ENCODE data around the gene TRIML1.
"Not testable (repeated sequence)": the region's sequence is repeated elsewhere in the genome, so short reads cannot be mapped to it uniquely, and the experiment has no call there.

The TRIML1 gene

DNA sequence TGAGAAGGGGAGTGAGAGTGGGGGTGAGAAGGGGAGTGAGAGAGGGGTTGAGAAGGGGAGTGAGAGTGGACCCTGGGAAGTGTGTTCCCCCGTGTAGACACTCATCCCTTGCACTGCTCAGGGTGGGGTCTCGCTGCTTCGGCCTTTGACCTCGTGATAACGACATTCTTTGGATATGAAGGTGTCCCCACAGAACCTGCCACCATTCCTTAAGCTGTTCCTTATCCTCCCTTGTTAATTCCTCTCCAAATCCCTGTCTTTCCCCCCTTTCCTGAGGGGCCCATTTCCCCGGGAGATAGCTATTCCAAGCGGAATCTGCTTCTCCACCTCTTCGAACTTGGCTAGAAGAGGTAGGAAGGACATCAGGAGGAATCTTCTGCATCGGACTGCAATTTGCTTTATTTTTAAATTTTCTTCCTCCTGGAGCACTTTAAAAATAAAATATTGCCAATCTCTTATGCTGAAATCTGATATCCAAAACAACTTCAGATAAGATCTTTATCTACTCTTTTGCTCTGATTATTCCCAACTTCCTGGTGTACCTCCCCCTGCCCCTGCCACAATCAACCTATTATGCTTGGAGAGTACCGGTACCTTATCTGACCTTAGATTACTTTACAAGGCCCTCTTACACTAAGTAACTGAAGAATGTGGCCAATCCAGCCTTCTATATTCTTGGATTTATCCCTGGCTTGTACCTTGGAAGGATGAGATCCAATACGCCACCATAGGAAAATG is 15.6 kb downstream of the TRIML1 start:
- DNase-seq (ENCODE audit: low read depth, low spot score): no peak

DNA sequence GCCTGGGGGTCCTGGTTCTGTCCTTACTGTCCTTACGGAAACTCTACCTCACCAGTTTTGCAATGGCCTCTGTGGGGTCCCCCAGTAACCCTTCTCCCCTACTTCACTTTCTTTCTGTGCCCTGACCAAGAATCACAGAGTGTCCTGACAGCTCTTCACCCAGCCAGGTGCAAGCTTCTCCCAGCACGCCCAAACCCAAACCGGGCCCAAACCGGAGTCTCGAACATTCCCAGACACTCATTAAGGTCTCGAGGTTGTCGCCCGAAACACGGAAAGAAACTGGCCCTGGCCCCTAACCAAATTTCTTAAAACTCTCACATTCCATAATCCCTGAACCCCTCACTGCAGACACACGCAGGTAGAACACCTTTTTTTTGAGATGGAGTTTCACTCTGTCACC is 19.1 kb downstream of the TRIML1 start:
- no peak for DNase-seq (ENCODE audit: low read depth, low spot score)

DNA sequence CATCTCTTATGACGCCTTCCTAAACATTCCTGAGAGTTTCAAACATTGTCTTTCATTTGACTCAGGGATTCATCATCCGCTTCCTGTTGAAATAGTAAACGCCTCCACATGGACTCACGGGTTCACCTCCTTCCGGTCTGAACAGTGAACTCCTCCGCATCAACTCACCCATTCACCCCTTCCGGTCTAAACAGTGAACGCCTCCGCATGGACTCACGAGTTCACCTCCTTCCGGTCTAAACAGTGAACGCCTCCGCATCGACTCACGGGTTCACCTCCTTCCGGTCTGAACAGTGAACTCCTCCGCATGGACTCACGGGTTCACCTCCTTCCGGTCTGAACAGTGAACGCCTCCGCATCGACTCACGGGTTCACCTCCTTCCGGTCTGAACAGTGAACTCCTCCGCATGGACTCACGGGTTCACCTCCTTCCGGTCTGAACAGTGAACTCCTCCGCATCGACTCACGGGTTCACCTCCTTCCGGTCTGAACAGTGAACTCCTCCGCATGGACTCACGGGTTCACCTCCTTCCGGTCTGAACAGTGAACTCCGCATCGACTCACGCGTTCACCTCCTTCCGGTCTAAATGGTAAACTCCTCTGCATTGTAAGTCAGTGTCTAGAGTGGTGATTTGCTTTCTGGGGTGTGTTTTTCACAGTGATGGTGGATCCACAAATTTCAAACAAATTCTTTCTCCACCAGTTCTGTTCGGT is 20.4 kb downstream of the TRIML1 start:
- not testable (repeated sequence) for DNase-seq (ENCODE audit: low read depth, low spot score)

DNA sequence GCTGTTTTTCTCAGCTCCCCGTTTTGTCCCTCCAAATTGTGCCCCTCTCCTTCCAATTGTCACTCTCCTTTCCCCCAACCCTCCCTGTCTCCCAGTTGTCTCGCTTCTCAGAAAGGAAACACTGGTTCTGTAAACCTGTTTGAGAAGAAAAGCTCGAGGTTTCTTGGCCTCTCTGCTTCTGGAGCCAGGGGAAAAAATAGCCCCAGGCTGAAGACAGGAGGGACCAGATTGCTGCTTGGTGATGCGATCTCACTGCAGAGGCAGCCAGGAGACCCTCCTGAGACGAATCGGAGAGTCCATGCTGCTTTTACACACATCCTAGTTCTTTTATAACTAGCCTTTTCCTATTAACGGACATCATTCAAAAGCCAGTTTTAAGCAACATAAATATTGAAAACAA is 21.2 kb downstream of the TRIML1 start:
- DNase-seq (ENCODE audit: low read depth, low spot score): no peak

DNA sequence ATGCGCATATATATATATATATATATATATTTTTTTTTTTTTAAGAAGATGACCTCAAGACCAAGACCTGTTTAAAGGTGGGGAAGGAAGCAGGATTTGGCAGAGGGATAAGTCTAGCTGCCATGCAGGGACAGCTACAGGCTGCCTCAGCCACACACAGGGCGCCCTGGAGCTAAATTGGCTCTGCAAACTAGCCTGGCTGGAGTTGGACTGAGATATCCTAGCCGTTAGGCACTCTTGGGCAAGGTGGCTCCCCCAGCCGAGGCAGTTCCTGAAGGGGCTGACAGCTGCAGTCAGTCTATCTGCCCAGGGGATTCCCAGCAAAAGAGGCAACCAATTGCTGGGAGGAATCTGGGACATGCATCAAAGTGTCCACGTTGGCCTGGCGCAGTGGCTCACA is 21.9 kb downstream of the TRIML1 start:
- no peak for DNase-seq (ENCODE audit: low read depth, low spot score)

DNA sequence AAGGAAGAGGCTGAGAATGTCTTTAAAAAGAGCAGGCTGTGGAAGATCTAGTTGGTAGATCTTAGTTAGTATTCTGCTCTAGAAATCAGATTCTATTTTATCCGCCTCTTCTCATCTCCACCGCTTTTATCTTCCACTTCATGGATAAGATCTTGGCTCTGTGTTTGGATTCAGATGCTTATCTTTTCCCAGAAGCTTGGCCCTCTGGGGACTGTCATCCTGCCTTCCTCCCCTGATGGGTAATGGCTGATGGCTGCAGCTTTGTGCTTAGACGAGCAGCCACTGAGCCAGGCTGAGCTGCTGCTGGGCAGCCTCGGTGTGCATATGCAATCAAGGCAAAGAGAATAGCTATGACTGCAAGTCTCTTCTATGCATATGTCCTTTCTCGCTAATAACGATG is 23.5 kb downstream of the TRIML1 start:
- DNase-seq (ENCODE audit: low read depth, low spot score): no peak

DNA sequence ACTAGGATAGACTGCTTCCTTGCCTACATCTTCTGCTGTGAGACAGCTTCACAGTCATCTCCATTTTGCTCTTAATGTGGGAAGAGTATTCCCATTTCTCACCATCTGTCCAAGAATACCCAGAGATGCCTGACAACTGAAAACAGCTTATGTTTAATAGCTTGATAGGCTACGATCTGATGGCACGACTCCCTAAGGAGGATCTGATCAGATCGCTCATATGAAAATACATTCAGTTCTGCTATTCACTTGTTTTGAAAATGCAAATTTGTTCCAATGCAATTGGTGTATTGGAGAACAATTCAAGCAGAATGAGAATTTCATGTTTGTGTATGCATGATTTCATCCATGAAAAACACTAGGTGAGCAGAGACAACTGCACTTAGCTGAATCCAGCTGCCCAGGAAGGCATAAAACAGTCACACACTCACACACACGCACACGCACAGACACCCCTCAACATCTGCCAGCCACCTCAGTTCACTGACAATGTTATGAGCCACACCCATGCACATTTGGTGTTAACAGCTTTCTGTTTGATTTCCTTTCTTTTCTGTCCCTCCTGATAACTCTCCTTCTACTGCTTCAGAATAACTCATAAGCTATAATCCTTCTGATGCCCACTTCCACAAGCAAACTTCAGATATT is 29.6 kb downstream of the TRIML1 start:
- no peak for DNase-seq (ENCODE audit: low read depth, low spot score)

DNA sequence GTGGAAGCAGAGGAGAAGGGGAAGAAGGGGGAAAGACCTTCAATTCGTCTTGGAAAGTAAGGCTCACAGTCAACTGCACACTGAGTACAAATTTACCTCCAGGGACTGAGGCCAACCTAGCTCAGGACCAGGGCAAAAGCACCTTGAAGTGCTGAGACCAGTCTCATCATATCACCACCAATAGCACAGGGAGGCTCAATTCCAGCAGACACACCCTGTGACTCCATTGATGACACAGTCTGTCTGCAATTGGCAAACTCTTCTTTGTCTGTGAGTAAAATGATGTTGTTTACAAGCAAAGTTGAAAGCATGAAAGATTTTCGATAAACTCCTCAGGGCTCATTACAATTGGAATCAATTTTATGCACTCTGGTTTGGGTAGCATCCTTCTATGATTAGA is 32.3 kb downstream of the TRIML1 start:
- DNase-seq (ENCODE audit: low read depth, low spot score): no peak

DNA sequence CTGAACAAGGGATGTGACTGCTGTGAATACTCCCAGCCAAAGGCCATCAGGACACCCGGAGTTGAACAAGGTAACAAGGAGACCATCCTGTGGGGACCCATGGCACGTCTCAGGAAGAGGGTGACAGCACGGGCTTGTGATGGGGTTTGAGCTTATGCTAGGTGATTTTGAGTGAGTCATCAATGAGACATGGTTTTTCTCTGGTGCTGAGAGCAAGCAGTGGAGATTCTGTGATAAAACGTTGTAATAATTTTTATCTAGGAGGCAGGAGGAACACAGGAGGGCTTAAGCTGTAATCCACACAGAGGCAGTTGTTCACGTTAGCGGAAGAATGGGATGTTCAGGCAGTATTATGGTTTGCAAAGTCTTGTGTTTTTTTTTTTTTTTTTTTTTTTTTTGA is 36.0 kb downstream of the TRIML1 start:
- no peak for DNase-seq (ENCODE audit: low read depth, low spot score)

DNA sequence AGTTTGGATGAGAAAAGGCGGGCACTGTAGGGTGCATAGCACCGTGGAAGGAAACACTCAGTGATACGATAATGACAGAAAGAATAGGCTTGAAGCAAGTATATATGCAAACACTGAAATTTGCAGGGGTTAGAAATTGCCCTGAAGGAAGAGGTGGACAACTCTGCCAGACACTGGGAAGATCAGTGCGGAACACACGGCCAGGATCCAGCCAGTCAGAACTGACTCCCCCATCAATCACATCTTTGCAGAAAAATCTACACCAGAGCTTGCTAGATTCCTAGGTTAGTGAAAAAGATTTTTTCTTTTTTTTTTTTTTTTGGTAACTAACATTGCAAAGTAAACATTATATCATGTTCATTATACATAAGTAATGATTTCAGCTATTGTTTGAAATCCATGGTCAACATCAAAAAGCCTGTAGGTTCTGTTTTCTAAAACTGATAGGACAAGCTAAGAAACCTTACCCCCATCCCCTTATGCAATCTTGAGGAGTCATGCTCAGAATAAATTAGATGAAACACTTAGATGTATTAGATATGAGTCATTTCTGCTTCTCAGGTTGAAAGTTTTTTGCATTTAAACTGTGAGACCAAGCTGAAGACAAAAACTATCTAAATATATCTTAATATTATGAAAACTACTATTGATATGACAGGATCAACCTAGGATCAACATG is 38.9 kb downstream of the TRIML1 start:
- no peak for DNase-seq (ENCODE audit: low read depth, low spot score)

DNA sequence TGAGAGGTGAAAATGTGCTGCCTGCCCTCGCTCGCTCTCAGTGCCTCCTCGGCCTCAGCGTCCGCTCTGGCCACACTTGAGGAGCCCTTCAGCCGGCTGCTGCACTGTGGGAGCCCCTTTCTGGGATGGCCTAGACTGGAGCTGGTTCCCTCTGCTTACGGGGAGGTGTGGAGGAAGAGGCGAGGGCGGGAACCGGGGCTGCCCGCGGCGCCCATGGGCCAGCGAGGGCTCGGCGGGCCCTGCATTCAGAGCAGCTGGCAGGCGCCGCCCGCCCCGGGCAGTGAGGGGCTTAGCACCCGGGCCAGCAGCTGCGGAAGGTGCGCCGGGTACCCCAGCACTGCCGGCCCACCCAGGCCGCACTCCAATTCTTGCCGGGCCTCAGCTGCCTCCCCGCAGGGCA is 39.6 kb downstream of the TRIML1 start:
- DNase-seq (ENCODE audit: low read depth, low spot score): no peak

DNA sequence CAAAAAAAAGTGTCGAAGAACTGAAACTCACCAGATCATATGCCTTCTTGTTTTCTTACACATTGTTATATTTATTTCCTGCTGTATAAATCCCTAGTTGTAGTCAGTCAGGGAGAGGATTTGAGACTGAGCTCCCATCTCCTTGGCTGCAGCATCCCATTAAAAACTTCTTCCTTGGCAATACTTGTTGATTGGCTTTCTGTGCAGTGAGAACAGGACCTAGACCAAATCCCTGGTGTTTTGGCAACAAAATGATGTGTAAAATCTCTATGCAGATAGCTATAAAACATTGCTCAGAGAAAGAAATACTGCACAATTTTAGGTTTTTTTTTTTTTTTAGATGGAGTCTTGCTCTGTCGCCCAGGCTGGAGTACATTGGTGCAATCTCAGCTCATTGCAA is 47.9 kb downstream of the TRIML1 start:
- DNase-seq (ENCODE audit: low read depth, low spot score): no peak

DNA sequence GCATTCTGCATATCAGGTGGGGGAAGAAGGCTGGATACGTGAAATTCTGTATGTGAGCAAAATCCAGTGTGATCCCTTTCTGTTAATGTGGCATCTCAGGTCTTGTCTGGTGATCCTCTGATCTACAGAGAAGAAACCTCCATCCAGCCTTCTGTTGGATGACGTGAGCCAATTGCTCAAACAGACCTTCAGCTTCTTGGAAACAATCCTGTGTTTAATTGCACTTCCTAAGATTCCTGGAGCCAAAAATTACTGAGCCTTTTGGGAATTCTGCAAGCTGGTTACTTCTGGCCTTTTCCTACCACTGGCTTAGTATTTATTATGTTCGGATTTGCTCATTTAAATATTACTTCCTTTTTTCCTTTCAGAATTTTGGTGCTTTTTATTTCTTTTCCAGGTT is 51.2 kb downstream of the TRIML1 start:
- DNase-seq (ENCODE audit: low read depth, low spot score): no peak

DNA sequence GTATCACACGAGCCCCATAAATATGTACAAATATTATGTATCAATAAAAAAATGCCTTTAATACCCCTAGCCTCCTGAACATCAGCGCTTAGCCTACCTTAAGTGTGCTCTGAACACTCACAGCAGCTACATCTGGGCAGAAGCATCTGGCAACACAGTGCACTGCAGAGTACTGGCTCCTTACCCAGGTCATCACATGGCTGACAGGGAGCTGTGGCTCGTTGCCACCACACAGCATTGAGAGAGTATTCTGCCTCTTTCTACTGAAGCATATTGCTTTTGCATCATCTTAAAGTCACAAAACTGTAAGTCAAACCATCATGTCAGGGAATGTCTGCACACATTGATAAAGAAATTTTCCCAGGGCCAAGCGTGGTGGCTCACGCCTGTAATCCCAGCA is 55.2 kb downstream of the TRIML1 start:
- no peak for DNase-seq (ENCODE audit: low read depth, low spot score)

DNA sequence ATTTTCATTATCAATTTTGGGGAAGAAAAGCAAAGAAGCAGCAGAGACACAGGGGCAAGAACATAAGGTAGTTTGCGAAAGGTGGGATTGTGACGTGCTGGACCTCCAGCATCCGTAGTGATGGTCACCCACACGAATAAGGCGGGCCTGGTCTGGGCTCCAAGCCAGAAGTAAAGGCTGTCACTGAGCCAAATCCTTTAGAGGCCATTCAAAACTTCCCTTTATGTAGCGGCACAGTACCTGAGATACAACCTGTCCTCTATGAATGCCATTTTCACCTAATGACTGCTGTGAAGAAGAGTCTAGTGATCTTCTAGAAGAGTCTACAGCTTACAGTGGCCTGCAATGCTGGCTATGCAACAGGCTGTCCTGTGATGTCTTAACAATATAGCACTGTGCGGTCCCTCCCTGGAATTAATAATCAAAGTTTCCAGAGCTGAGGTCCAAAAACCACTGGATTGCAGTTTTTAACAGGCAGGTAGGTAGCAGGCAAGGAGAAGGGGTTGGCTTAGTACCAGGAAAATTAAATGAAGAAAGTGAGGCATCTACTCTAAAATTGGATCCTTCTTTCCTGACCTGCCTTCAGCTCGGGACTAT is 56.2 kb downstream of the TRIML1 start:
- DNase-seq (ENCODE audit: low read depth, low spot score): no peak

DNA sequence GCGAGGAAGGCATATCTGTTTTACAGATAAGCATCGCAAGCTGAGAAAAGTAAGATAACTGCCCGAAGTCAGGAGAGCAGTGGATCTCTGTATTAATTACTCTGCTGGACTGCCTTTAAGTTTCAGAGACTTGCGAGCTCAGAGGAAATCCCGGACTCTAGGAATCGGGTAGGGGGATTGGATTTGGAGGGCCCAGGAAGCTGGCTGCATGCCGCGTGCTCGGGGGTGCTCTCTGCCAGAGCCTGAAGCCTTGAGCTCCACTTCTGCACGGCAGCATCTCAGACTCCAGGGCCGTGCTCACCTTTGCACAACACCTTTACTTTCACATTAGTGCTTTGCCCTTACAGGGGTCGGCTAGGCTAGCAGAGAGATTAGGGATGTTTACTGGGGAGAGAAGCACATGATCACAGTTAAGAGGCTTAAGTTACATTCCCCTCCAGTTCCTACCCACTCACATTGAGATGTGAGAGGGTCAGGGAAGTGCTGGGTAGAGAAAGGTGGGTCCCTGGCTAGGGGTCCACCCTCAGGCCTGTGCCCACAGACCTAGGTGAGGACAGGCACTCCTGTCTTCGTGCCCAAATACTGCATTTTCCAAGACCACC is 57.0 kb downstream of the TRIML1 start:
- DNase-seq (ENCODE audit: low read depth, low spot score): no peak
